GM18858 (cell line): ENCODE results near the gene WDR70.
"Not testable (repeated sequence)": the region's sequence is repeated elsewhere in the genome, so short reads cannot be mapped to it uniquely, and the experiment has no call there.

Source experiments
- ATAC-seq: cut with Tn5 transposase; IDR thresholded peaks from one replicate; pipeline ENCODE4 v1.9.1; 2021; ENCODE audit not compliant: unreplicated experiment

WDR70 gene

DNA sequence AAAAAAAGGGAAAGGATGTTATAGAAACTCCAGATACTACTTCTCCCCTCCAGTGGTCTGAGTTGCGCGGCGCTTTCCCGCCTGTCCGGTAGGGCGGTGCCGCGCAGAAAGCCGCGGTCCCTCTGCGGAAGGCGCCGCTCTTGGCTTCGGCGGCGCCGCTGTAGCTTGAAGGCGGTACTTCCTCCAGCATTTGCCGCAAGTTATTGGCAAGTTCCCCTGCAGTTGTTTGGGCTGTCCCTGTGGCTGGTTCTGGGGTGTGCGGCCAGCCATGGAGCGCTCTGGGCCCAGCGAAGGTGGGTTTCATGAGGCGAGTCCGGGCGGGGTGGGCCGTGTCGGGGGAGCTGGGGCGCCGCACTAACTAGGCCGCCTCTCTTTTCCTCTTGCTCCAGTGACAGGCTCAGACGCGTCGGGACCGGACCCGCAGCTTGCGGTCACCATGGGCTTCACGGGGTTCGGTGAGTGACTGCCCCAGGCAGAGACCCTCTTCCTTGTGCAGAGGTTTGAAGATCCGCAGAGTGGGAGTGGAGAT is at the start of gene WDR70:
Gene WDR70, plus strand, starts transcription at position 219 of the 529 bp plus-strand sequence. Its CDS starts 50 bp downstream, at position 269.
- ATAC-seq = peak; percentile 99

DNA sequence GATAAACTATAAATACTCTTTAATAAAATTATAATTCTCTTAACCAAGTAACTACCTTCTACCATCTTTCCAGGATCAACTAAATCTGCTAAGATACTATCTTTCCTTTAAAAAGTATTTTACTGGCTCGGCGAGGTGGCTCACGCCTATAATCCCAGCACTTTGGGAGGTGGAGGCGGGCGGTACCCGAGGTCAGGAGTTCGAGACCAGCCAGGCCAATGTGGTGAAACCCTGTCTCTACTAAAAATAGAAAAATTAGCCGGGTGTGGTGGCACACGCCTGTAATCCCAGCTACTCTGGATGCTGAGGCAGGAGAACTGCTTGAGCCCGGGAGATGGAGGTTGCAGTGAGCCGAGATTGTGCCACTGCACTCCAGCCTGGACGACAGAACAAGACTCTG is 44.4 kb upstream of the WDR70 start:
- not testable (repeated sequence) for ATAC-seq

DNA sequence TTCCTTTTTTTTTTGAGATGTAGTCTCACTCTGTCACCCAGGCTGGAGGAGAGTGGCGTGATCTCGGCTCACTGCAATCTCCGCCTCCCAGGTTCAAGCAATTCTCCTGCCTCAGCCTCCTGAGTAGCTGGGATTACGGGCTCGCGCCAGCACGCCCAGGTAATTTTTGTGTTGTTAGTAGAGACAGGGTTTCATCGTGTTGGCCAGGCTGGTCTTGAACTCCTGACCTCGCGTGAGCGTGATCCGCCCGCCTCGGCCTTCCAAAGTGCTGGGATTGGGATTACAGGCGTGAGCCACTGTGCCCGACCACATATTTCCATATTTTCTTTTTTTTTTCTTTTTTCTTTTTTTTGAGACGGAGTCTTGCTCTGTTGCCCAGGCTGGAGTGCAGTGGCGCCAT is 36.4 kb upstream of the WDR70 start:
- not testable (repeated sequence) for ATAC-seq

DNA sequence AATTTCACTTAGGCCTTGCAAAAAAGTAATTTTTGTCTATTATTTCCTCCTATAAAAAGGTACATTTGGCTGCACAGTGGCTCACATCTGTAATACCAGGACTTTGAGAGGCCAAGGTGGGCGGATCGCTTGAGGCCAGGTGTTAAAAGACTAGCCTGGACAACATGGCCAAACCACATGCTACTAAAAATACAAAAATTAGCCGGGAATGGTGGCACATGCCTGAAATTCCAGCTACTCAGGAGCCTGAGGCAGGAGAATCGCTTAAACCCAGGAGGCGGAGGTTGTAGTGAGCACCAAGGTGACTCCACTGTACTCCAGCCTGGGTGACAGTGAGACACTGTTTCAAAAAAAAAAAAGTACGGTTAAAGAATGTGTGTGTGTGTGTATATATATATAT is 24.0 kb upstream of the WDR70 start:
- no peak for ATAC-seq

DNA sequence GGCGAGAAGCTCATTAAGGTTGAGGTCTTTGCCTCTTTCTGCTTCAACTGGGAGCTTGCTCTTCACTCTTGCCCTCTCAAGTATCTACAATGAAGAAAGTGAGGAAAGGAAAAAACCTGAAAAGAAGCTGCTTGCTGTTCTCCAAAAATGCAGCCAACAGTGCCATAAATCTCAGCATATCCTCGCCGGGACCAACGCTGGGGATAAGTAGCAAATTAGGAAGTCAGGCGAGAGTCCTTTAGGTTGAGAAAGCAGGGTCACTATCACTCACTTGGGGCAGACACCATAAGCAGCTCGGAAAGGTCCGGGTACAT is 8.6 kb upstream of the WDR70 start:
- no peak for ATAC-seq

DNA sequence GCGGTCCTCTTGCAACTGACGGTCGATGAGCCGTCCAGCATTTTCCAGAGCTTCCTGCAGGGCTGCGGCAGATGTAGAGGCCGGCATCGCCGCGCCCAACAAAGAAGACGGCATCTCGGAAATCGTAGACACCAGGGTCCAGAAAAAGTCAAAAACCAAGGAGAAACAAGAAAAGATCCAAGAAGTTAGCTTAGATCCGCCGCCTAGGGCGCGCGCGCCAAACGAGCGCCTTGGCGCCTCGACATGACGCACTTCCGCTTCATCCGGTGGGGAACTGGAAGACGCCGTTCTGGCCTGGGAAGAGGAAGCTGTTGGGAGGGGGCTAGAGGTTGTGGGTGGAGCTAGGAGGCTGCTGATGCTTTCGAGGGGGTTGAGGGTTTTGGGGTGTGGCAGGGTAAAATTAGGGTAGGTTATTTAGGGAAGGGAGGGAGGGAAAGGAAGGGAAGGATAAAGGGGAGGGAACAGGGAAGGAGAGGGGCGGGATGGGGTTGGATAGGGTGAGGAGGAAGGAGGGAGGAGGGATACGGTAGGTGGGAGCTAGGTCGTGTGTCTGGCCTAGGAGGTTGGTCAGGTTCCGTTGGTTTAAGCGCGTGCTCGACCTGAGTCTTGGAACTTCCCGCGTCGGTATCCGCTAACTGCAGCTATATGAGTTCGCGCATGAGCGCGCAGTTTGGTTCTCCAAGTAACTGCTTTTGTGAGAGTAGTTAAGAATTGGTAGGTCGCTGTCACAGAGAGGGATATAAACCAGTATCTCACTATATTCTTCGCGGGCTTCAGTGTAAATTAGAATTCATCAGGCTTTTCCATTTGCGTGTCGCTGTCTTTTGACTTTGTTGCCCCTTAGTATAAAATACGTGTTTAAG is 8.0 kb upstream of the WDR70 start, which contains the start of gene NUP155:
Gene NUP155, minus strand, starts transcription at position 243 of the 863 bp plus-strand sequence. Its CDS starts 129 bp downstream, at position 114.
- peak; percentile 86 for ATAC-seq

DNA sequence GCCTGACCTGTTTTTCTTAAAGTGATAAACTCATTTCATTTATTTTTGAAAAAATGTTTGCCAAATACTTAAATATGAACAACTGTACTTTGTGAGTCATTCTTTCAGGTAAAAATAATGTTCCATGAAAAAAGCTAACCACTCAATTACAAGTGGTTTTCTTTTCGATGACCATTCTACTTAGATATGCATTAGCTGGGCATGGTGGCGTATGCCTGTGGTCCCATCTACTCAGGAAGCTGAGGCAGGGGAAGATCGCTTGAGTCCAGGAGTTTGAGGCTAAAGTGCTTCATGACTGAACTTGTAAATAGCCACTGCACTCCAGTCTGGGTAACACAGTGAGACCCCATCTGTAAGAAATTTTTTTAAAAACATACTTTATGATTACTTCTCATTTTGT is 4.0 kb upstream of the WDR70 start:
- ATAC-seq = no peak

DNA sequence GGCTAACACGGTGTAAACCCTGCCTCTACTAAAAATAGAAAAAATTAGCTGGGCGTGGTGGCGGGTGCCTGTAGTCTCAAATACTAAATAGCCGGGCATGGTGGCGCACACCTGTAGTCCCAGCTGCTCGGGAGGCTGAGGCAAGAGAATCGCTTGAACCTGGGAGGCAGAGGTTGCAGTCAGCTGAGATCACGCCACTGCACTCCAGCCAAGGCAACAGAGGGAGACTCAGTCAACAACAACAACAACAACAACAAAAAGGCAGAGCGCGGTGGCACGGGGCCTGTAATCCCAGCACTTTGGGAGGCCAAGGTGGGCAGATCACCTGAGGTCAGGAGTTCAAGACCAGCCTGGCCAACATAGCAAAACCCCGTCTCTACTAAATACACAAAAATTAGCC is 1.1 kb upstream of the WDR70 start:
- not testable (repeated sequence) for ATAC-seq

DNA sequence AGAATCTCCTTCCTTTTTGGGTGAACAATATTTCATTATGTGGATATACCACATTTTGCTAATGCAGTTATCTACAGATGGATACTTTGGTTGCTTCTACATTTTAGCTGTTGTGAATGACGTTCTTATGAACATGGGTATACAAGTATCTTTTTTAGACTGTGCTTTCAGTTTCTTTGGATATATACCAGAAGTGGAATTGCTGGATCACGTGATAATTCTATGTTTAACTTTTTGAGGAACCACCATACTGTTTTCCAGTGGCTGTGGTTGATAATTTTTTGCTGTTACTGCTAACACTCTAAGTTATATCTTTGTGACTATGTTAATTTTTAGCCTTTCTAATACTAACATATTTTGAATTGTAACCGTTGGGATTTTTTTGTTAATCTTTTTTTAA is 12.5 kb downstream of the WDR70 start:
- no peak for ATAC-seq

DNA sequence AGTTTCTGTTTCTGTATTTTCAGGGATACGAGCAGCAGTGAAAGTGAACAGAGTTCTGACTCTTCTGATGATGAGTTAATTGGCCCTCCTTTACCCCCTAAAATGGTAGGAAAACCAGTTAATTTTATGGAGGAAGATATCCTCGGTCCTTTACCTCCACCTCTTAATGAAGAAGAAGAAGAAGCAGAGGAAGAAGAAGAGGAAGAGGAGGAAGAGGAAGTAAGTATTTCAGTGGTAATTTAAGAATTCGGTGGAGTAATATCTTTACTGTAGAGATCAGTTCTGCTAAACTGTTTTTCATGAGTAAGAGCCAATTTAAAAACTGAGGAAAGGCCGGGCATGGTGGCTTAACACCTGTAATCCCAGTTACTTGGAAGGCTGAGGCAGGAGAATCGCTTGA is 17.2 kb downstream of the WDR70 start:
- no peak for ATAC-seq

DNA sequence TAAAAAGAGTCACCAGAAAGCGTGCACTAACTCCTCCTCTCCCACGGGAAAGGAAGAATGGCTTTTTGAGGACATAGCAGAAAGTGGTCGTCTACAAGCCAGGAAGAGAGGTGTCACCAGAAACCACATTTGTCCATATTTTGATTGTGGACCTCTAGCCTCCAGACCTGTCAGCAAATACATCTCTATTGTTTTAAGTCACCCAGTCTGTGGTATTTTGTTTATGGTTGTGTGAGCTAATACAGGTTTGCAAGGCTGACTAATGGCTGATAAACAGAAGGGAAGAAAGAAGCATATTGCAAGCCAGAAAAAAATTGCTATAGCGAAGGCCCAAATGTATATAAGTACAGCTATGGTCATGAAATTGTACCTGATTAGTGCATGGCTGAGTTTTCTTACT is 21.4 kb downstream of the WDR70 start:
- no peak for ATAC-seq

DNA sequence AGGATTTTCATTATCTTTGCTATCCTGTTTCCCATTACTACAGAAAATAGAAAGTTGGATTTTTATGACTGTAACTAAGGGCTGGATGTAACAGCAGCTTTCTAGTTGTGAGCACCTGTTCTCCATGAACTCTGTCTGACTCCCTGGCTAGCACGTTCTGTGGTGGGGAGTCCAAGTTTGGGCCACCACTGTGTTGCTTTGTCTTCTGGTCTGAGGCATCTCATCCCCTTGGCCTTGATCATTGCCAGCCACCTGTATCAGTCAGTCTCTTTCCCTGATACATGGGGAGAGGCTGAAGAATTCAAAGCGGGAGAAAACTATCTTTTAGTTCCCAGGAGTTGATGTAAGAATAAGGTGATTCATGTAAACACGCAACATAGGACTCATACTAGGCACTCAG is 33.4 kb downstream of the WDR70 start:
- no peak for ATAC-seq

DNA sequence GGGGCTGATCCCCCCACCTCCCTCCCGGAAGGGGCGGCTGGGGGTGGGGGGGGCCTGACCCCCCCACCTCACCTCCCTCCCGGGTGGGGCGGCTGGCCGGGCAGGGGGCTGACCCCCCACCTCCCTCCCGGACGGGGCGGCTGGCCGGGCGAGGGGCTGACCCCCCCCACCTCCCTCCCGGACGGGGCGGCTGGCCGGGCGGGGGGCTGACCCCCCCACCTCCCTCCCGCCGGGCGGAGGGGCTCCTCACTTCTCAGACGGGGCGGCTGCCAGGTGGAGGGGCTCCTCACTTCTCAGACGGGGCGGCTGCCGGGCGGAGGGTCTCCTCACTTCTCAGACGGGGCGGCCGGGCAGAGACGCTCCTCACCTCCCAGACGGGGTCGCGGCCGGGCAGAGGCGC is 36.3 kb downstream of the WDR70 start:
- not testable (repeated sequence) for ATAC-seq

DNA sequence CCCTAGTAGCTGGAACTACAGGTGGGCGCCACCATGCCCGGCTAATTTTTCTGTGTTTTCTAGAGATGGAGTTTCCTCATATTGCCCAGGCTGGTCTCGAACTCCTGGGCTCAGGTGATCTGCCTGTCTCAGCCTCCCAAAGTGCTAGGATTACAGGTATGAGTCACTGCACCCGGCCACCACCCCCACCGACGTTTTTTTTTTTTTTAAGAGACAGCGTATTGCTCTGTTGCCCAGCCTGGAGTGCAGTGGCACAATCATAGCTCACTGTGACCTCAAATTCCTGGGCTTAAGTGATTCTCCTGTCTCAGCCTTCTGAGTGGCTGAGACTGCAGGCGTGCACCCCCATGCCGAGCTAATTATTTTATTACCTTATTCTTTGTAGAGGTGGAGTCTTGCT is 38.2 kb downstream of the WDR70 start:
- no peak for ATAC-seq

DNA sequence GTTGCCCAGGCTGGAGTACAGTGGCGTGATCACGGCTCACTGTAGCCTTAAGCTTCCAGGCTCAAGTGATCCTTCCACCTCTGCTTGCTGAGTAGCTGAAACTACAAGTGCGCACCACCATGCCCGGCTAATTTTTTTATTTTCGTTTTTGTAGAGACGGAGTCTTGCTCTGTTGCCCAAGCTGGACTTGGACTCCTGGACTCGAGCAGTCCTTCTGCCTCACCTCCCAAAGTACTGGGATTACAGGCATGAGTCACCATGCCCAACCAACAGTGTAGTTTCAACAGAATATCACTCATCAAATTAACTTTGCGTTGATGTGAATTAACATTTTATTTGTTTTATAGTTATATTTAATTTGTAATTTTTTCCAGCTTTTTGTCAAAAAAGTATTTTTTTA is 45.3 kb downstream of the WDR70 start:
- ATAC-seq = no peak

DNA sequence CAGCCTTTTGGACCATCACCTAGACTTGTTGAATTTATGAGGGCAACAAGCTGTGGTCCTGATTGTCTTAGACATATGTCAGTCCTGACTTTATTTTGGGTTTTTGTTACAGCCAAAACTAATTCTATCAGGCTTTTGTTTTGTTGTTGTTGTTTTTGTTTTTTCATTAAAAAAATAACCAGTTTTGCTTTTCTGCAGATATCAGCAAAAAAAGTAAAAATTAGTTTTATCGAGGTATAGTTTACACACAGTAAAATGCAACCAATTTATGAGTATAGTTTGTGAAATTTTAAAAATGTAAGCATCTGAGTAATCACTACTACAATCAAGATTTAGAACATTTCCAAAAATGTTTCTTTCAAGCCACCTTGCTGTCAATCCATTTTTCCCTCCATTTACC is 48.9 kb downstream of the WDR70 start:
- no peak for ATAC-seq

DNA sequence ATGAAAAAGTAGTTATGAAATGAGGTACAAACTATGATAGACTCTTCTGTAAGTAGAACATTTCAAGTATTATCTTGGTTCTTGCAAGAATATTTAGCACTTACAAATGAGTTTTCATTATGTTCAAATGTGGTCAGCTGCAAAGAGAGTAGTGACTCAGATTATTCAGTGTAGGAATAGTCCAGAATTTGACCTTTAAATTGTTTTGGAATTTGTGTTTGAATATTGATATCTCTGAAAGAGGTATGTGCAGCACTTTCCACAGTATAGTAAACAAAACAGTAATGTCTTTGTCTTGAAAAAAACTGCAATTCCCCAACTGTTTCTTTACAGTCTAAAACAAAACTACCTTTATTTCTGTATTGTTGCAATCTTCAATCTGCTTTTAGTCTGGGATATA is 56.1 kb downstream of the WDR70 start:
- ATAC-seq = no peak

DNA sequence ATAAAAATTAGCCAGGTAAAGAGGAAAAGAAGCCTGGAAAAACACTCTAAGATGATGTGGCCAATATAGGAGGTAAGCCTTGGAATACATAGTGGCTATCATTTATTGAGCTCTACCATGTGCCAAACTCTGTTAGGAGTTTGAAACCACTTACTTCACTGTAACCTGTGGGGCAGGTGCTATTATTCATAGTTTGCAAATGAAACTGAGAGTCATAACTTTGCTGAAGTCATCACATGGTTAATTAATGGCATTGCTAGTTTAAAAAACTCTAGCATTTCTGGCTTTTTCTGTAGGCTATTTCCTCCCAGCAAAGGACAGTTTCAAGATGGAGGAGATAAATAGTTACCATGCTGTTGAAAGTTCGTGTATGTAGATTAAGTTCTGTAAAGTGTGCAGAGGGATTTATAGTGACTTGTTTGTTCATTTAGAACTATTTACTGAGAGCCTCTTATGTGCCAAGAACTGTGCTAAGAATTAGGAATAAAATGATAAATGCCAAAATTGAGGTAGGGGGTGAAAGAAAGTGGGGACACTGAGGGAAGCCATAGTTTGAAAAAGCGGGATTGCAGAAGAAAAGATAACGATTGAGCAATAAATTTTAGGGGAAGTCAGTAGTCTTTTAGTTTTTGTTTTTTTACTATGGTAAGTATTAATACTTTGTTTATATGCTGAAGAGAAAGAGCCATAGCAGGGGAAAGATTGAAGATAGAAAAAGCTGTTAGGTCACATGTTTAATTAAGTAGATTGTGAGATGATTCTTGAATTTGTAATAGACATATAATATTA is 57.2 kb downstream of the WDR70 start:
- peak; percentile 61 for ATAC-seq

DNA sequence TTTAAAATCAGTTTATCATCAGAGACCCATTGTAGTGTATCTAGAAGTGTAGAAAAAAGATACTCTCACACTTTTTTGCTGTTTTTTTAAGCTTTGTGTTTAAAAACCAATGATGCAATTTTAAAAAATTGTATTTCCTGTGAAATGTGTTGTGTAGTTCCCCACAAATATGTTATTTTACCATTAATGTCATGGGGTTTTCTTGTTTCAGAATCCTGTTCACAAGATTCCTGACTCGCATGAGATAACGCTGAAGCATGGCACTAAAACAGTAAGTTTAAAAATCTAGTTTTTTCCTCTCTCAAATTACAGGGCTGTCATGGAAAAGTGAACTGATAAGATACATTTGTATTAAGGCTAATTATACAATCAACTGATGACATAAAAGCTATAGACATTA is 58.6 kb downstream of the WDR70 start:
- ATAC-seq = no peak

DNA sequence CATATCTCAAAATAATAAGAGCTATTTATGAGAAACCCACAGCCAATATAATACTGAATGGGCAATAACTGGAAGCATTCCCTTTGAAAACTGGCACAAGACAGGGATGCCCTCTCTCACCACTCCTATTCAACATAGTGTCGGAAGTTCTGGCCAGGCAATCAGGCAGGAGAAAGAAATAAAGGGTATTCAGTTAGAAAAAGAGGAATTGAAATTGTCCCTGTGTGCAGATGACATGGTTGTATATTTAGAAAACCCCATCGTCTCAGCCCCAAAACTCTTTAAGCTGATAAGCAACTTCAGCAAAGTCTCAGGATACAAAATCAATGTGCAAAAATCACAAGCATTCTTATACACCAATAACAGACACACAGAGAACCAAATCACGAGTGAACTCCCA is 66.7 kb downstream of the WDR70 start:
- ATAC-seq = not testable (repeated sequence)

DNA sequence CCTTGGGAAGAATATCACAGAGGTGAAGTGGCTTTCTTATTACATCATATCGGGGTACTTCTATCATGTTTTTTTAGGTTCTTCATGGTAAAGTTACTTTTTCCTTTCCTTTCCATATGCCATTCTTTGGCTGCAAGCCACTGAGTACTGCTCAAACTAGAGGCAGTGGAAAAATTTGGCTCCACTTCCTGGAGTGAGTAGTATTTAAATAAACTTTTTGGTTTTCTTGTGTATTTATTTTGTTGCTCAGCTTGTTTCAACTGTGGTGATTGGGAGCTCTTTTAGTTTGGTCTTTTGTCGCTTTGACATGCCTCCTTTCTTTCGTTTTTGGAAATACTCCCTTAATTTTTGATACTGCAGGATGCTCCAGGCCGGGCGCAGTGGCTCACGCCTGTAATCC is 69.8 kb downstream of the WDR70 start:
- no peak for ATAC-seq

DNA sequence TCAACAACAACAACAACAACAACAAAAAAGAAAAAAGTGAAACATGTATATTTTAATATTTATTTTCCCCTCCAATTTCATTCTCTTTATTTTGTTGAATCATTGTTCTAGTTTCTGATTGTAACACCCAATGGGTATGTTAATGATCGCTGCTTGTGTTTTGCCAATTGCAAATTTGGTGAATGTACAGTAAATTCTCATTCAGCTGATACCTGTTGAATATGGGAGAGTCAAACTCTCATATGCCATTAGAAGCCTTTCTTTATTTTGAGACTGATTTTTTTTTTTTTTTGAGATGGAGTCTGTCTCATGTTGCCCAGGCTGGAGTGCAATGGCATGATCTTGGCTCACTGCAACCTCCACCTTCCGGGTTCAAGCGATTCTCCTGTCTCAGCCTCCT is 72.9 kb downstream of the WDR70 start:
- ATAC-seq = not testable (repeated sequence)
